ENCODE results near the gene SLX4IP.

The SLX4IP gene

DNA sequence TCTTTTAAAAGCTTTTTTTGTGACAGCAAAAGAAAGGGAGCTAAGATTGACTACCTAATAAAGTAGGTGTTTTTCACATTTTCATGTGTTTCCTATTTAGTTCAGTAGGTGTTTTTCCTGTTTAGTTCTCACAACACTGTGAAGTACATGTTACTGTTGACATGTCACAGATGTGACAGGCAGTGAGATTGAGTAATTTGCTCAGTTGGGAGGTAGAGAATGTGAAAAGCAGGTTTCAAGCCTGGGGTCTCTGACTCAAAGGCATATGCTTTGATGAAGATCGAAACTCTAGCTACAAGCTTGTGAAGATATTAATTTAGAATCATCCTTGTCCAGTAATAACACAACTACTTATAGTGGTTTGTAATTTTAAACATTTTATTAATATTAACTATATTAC is 43.1 kb downstream of the SLX4IP start:
- no peaks in the 10 kb centered on the region for H3K9me3 ChIP-seq (ENCODE audit: severe bottlenecking)
- no peak for DNase-seq
- no peaks in the 10 kb centered on the region for H3K27me3 ChIP-seq (ENCODE audit: insufficient read depth, low read depth, severe bottlenecking)
- no peak overlapping the region for H3K27ac ChIP-seq
- no peaks in the 10 kb centered on the region for H3K36me3 ChIP-seq
- TF ChIP-seq, protein P1, sequence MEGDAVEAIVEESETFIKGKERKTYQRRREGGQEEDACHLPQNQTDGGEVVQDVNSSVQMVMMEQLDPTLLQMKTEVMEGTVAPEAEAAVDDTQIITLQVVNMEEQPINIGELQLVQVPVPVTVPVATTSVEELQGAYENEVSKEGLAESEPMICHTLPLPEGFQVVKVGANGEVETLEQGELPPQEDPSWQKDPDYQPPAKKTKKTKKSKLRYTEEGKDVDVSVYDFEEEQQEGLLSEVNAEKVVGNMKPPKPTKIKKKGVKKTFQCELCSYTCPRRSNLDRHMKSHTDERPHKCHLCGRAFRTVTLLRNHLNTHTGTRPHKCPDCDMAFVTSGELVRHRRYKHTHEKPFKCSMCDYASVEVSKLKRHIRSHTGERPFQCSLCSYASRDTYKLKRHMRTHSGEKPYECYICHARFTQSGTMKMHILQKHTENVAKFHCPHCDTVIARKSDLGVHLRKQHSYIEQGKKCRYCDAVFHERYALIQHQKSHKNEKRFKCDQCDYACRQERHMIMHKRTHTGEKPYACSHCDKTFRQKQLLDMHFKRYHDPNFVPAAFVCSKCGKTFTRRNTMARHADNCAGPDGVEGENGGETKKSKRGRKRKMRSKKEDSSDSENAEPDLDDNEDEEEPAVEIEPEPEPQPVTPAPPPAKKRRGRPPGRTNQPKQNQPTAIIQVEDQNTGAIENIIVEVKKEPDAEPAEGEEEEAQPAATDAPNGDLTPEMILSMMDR (IDR thresholded peaks at IDR 0.05; ENCODE audit: low read depth, low read length): no peak
- H3K4me3 ChIP-seq (ENCODE audit: low read depth, low read length): no peak overlapping the region

DNA sequence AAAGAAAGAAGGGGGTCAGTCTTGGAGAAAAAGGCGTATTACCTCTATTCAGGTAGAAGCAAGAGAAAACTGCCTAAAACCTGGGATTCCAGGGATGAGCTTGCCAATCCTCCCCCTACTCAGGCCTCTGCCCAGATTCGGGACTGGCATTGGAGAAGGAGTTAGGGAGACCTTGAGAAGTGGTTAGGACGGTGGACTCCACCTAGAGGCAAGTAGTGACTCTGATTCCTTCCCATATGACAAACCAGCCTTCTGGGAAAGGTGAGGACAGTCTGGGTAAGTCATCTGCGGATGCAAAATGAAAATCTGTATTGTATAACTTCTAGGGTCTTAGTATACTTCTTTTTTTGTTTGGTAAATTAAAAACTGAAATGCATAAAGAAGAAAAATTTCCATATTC is 43.8 kb downstream of the SLX4IP start:
- H3K27me3 ChIP-seq (ENCODE audit: insufficient read depth, low read depth, severe bottlenecking): no peaks in the 10 kb centered on the region
- no peak overlapping the region for H3K27ac ChIP-seq
- no peak for DNase-seq
- no peak overlapping the region for H3K4me3 ChIP-seq (ENCODE audit: low read depth, low read length)
- TF ChIP-seq, protein P1 (IDR thresholded peaks at IDR 0.05; ENCODE audit: low read depth, low read length): 0 out of 2 replicates have a peak, but pooled peaks have one; percentile 17
- no peaks in the 10 kb centered on the region for H3K36me3 ChIP-seq
- H3K9me3 ChIP-seq (ENCODE audit: severe bottlenecking): no peaks in the 10 kb centered on the region

DNA sequence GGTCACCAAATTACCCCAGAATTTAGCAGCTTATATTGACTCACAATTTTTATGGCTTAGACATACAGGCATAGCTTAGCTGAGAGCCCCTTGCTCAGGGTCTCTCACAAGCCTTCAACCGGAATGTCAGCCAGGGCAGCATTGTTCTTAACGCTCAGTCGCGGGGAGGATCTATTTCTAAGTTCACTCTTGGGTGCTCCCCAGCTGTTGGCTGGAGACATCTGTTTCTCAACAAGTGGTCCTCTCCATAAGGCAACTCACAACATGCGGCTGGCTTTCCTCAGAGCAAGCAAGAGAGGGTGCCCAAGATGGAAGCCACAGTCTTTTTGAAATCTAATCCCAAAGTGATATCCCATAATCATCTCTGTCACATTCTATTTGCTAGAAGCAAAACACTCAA is 46.6 kb downstream of the SLX4IP start:
- DNase-seq: no peak
- Histone ChIP-seq H3K27me3 (ENCODE audit: insufficient read depth, low read depth, severe bottlenecking) (no peaks in the 10 kb centered on the region), H3K27ac (no peak overlapping the region), H3K4me3 (ENCODE audit: low read depth, low read length) (no peak overlapping the region), H3K9me3 (ENCODE audit: severe bottlenecking) (no peaks in the 10 kb centered on the region), H3K36me3 (no peaks in the 10 kb centered on the region)
- TF ChIP-seq, protein P1 (IDR thresholded peaks at IDR 0.05; ENCODE audit: low read depth, low read length): no peak

DNA sequence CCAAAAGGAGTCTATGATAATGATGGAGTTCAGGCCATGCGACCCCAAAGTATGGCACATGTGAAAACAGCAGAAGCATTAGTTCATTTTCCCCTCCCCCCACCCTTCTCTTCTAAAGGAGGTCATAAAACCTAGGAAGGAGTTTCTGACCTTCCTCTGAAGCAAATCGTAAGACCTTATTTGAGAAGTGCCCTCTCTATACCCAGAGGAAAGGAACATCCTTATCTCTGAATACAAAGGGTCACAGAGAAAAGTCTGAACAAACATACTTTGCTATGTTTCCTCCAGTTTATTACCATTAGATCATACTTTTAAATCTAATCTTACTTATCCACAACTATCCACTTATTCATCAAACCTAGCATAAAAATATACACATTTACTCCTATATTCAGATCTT is 48.6 kb downstream of the SLX4IP start:
- Histone ChIP-seq H3K9me3 (ENCODE audit: severe bottlenecking) (no peaks in the 10 kb centered on the region), H3K27me3 (ENCODE audit: insufficient read depth, low read depth, severe bottlenecking) (no peaks in the 10 kb centered on the region), H3K36me3 (no peaks in the 10 kb centered on the region), H3K4me3 (ENCODE audit: low read depth, low read length) (no peak overlapping the region), H3K27ac (no peak overlapping the region)
- TF ChIP-seq, protein P1 (IDR thresholded peaks at IDR 0.05; ENCODE audit: low read depth, low read length): no peak
- DNase-seq: no peak

DNA sequence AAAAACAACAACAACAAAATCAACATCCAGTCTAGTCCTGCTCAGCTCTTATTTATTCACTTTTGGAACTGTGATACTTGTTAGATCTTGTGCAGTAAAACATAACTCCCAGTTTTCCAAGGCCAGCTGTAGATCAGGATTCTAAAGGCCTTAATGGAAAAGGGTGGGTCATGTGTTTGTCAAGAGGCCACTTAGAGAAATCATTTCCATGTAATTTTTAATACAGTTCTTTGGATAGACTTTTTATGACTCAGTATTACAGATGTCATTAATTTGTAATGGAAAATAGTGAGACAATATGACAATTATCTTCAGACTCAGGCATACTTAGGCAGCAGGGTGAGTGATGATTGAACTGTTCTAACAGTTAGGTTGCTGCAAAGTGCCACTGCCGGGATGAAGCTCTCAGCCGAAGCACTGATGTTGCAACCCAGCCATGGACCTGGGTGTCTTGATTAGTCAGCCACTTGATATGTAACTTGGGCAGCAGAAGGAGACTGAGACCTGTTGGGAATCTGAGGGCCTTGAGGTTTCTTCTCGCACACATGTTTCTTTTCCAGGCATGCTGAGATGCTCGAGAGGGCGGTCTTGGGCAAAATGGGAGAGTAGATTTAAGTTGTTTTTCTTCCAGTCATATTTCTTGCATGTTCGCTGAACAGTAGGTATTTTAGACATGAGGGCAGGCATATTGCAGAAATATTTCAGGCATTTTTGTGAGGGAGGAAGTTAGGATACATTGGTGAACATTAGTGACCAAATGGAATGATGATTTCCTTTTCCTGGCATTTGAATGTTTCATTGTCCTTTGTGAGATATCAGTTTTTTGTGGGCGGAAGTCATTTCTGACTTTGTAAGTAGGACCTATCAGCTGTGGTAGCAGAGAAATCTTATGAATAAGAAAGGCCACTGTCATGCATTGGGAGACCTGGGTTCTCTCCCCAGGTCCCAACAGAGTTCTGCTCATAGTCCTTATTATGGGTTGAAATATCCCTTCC is 52.3 kb downstream of the SLX4IP start:
- TF ChIP-seq, protein P1 (IDR thresholded peaks at IDR 0.05; ENCODE audit: low read depth, low read length): no peak
- Histone ChIP-seq H3K27me3 (ENCODE audit: insufficient read depth, low read depth, severe bottlenecking) (no peaks in the 10 kb centered on the region), H3K36me3 (no peaks in the 10 kb centered on the region), H3K9me3 (ENCODE audit: severe bottlenecking) (no peaks in the 10 kb centered on the region), H3K4me3 (ENCODE audit: low read depth, low read length) (no peak overlapping the region), H3K27ac (no peak overlapping the region)
- DNase-seq: no peak

Measured in WERI-Rb-1 (cell line).